Measurements from ENCODE around the gene EXOC7. TPM values are rescaled to one million over a fixed set of nuclear protein-coding genes. Genes with fewer than 3 reads are reported as not detected.
A peak's percentile ranks its signal among the peaks of the same experiment; 100 is the strongest.

The EXOC7 gene
- total RNA-seq, 5 donors from 2014 or later (not counting 1 experiment from before 2014, with no cell fraction given) = 119 to 181 (median 156) TPM

GRCh38 chr17:76138896-76139752 is 35.5 kb upstream of the EXOC7 start:
- Histone ChIP-seq H3K27me3 (replicated peaks in 1 of 2; ENCODE audit: control insufficient read depth in 2 of 2, extremely low read depth in 1 of 2, insufficient read depth in 2 of 2, low read length in 1 of 2) (peaks cover 2 to 27% of the 10 kb centered on the region in 2 experiments), H3K27ac (ENCODE audit: low read length) (no peak overlapping the region), H3K9me3 (no peaks in the 10 kb centered on the region), H3K4me1 (ENCODE audit: control insufficient read depth in 1 of 2, extremely low read depth in 1 of 2, insufficient read depth in 2 of 2, low read length in 2 of 2) (peaks cover 31 to 71% of the 10 kb centered on the region in 2 experiments), H3K36me3 (ENCODE audit: control insufficient read depth in 2 of 2, extremely low read depth in 1 of 2, insufficient read depth in 1 of 2, low read length in 1 of 2) (no peaks in the 10 kb centered on the region), H3K4me3 (ENCODE audit: control insufficient read depth in 1 of 2, extremely low read depth in 1 of 2, low read length in 1 of 2) (no peak overlapping the region)
- ChIA-PET POLR2A (interaction anchor here in 1 of 2 donors (0.6 kb wide), 1 partner anchor 575 kb away, joined by 4 read pairs; no protein-coding TSS in a partner anchor), CTCF (interaction anchor here (0.5 to 0.6 kb wide), 2 partner anchors 36 to 158 kb away, joined by 3 to 4 read pairs; no protein-coding TSS in a partner anchor)
- DNase-seq (no peak), ATAC-seq (replicated peaks in 1 of 4) (no peak)
- H3K27me3 Mint-ChIP-seq = peaks cover 0 to 7% of the 10 kb centered on the region in 2 donors
- WGBS (ENCODE audit: insufficient coverage) = 88% methylated on average over 13 of the region's 15 CpGs
- no peaks in the 10 kb centered on the region for H3K9me3 Mint-ChIP-seq
- peak overlapping the region; percentile 11 to 43 for H3K27ac Mint-ChIP-seq
- H3K36me3 Mint-ChIP-seq = no peaks in the 10 kb centered on the region
- H3K4me1 Mint-ChIP-seq = peaks cover 47 to 49% (median 48%) of the 10 kb centered on the region in 3 donors
- H3K4me3 Mint-ChIP-seq = peak overlapping the region; percentile 64 to 76 (median 64)

DNA sequence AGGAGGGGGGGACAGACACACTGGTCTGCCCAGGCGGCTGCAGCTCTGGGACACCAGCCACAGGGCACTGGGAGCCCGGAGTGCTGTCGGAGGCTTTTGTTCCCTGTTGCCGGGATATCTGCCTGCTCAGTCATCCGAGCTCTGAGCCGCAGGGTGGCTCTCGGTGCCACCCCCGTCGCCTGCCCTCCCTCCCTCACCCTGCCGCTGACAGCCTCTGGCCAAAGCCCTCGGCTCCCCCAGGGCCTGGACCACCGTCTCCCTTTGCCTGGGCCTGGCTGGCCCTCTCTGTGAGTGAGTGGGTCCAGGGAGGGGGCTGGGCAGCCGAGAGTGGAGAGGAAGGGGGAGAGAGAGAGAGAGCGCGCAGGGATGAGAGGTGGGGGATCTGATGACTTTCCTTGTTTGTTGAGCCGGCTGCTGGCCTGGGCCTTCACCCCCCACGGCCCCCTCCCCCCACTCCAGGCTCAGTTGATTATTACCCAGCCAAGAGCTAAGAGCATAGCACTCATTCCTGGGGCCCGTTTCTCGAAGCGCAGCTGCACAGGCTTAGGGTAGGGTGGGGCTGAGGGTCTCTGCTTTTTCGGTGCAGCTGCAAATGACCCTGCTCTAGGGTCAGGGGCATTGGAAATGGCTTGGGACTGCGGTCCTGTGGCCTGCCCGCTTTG is 34.8 kb upstream of the EXOC7 start:
- H3K36me3 Mint-ChIP-seq = no peaks in the 10 kb centered on the region
- H3K27ac Mint-ChIP-seq = no peak overlapping the region
- DNase-seq = no peak
- no peak for ATAC-seq (replicated peaks in 1 of 4)
- no peaks in the 10 kb centered on the region for H3K9me3 Mint-ChIP-seq
- CTCF ChIA-PET = interaction anchor here (0.5 to 0.6 kb wide), 2 partner anchors 37 to 159 kb away, joined by 3 to 4 read pairs; no protein-coding TSS in a partner anchor
- Histone ChIP-seq H3K9me3 (no peaks in the 10 kb centered on the region), H3K27ac (ENCODE audit: low read length) (no peak overlapping the region), H3K27me3 (replicated peaks in 1 of 2; ENCODE audit: control insufficient read depth in 2 of 2, extremely low read depth in 1 of 2, insufficient read depth in 2 of 2, low read length in 1 of 2) (peaks cover 2 to 27% of the 10 kb centered on the region in 2 experiments), H3K36me3 (ENCODE audit: control insufficient read depth in 2 of 2, extremely low read depth in 1 of 2, insufficient read depth in 1 of 2, low read length in 1 of 2) (no peaks in the 10 kb centered on the region), H3K4me3 (ENCODE audit: control insufficient read depth in 1 of 2, extremely low read depth in 1 of 2, low read length in 1 of 2) (no peak overlapping the region), H3K4me1 (ENCODE audit: control insufficient read depth in 1 of 2, extremely low read depth in 1 of 2, insufficient read depth in 2 of 2, low read length in 2 of 2) (peaks cover 24 to 69% of the 10 kb centered on the region in 2 experiments)
- H3K27me3 Mint-ChIP-seq = peaks cover 0 to 7% of the 10 kb centered on the region in 2 donors
- 94% methylated on average over 9 of the region's 23 CpGs for WGBS (ENCODE audit: insufficient coverage)
- POLR2A ChIA-PET = interaction anchor here in 1 of 2 donors (0.6 kb wide), 1 partner anchor 575 kb away, joined by 4 read pairs; no protein-coding TSS in a partner anchor
- H3K4me3 Mint-ChIP-seq = peak overlapping the region in 1 of 3 donors; percentile 19
- peaks cover 46 to 48% (median 47%) of the 10 kb centered on the region in 3 donors for H3K4me1 Mint-ChIP-seq

DNA sequence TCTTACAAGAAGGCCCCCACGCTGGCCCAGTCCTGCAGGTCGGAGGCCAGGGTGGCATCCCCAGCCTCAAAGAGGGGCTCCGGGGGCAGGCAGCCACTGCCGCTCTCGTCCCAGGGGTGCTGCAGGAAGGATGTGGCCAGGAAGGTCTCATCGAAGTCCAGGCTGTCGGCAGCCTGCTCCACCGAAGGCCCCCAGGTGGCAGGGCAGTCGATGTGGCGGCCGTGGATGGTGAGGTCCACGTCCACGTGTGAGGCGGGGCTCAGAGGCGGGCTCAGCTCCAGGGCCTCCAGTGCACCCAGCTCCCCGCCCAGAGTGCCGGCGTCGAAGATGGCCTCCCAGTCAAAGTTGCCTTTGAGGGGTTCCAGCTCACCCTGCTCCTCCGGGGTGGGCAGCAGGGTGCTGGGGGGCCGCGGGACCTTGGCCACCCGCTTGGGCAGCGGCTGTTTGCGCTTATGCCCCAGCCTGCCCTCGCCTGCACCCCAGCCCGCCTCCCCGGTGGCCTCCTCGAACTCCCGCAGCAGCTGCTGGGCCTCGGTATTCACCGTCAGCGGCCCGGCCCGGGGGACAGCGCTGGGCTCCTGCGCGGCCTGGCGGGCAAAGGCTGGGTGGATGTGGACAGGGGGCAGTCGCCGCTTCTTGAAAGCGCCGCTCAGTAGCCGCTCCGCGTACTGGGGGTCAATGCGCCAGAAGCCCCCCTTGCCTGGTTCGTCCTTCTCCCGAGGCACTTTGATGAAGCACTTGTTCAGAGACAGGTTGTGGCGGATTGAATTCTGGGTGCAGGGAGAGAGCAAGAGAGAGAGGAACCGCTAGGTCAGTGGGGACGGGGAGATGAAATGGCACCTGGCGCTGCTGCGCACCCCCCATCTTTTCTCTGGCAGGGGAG is 34.0 kb upstream of the EXOC7 start:
- H3K27ac Mint-ChIP-seq = no peak overlapping the region
- H3K27me3 ChIP-seq (replicated peaks in 1 of 2; ENCODE audit: control insufficient read depth in 2 of 2, extremely low read depth in 1 of 2, insufficient read depth in 2 of 2, low read length in 1 of 2) = peaks cover 2 to 27% of the 10 kb centered on the region in 2 experiments

DNA sequence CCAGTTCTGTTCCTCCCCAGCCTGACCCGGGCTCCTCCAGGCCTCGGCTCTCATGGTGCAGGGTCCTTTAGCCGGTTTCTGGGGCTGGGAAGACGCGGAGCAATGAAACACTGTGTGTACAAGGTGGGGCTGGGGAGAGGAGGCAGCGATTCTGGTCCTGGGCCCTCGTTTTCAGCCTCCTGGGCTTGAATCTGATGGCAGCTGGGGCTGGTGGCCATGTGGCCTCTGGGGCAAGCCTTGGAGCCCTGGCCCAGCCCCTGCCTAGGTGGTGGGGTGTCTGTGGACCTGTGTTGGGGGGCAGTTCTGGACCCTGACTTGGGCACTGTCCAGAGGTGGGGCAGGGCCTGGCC is 33.4 kb upstream of the EXOC7 start:
- DNase-seq = no peak
- Mint-ChIP-seq H3K27me3 (peaks cover 0 to 7% of the 10 kb centered on the region in 2 donors), H3K36me3 (no peaks in the 10 kb centered on the region), H3K4me1 (peaks cover 34 to 37% (median 34%) of the 10 kb centered on the region in 3 donors), H3K9me3 (no peaks in the 10 kb centered on the region), H3K4me3 (no peak overlapping the region), H3K27ac (no peak overlapping the region)
- Histone ChIP-seq H3K9me3 (no peaks in the 10 kb centered on the region), H3K27ac (ENCODE audit: low read length) (no peak overlapping the region), H3K4me1 (ENCODE audit: control insufficient read depth in 1 of 2, extremely low read depth in 1 of 2, insufficient read depth in 2 of 2, low read length in 2 of 2) (peaks cover 16 to 55% of the 10 kb centered on the region in 2 experiments), H3K4me3 (ENCODE audit: control insufficient read depth in 1 of 2, extremely low read depth in 1 of 2, low read length in 1 of 2) (no peak overlapping the region), H3K36me3 (ENCODE audit: control insufficient read depth in 2 of 2, extremely low read depth in 1 of 2, insufficient read depth in 1 of 2, low read length in 1 of 2) (no peaks in the 10 kb centered on the region), H3K27me3 (replicated peaks in 1 of 2; ENCODE audit: control insufficient read depth in 2 of 2, extremely low read depth in 1 of 2, insufficient read depth in 2 of 2, low read length in 1 of 2) (peaks cover 2 to 27% of the 10 kb centered on the region in 2 experiments)
- ATAC-seq (replicated peaks in 1 of 4) = no peak
- POLR2A ChIA-PET = no interaction called here
- 91% methylated on average over 7 of the region's 7 CpGs for WGBS (ENCODE audit: insufficient coverage)
- CTCF ChIA-PET = no interaction called here

More for the DNA sequence above, 34.0 kb upstream of the EXOC7 start:
- Histone ChIP-seq H3K36me3 (ENCODE audit: control insufficient read depth in 2 of 2, extremely low read depth in 1 of 2, insufficient read depth in 1 of 2, low read length in 1 of 2) (no peaks in the 10 kb centered on the region), H3K9me3 (no peaks in the 10 kb centered on the region), H3K4me1 (ENCODE audit: control insufficient read depth in 1 of 2, extremely low read depth in 1 of 2, insufficient read depth in 2 of 2, low read length in 2 of 2) (peaks cover 16 to 61% of the 10 kb centered on the region in 2 experiments), H3K4me3 (ENCODE audit: control insufficient read depth in 1 of 2, extremely low read depth in 1 of 2, low read length in 1 of 2) (no peak overlapping the region), H3K27ac (ENCODE audit: low read length) (no peak overlapping the region)
- H3K4me1 Mint-ChIP-seq = peaks cover 40 to 43% (median 40%) of the 10 kb centered on the region in 3 donors
- H3K4me3 Mint-ChIP-seq = no peak overlapping the region
- peaks cover 0 to 7% of the 10 kb centered on the region in 2 donors for H3K27me3 Mint-ChIP-seq
- no peaks in the 10 kb centered on the region for H3K36me3 Mint-ChIP-seq
- ATAC-seq (replicated peaks in 1 of 4) (no peak), DNase-seq (no peak)
- 87% methylated on average over 48 of the region's 54 CpGs for WGBS (ENCODE audit: insufficient coverage)
- no peaks in the 10 kb centered on the region for H3K9me3 Mint-ChIP-seq
- POLR2A ChIA-PET = no interaction called here
- CTCF ChIA-PET = no interaction called here

DNA sequence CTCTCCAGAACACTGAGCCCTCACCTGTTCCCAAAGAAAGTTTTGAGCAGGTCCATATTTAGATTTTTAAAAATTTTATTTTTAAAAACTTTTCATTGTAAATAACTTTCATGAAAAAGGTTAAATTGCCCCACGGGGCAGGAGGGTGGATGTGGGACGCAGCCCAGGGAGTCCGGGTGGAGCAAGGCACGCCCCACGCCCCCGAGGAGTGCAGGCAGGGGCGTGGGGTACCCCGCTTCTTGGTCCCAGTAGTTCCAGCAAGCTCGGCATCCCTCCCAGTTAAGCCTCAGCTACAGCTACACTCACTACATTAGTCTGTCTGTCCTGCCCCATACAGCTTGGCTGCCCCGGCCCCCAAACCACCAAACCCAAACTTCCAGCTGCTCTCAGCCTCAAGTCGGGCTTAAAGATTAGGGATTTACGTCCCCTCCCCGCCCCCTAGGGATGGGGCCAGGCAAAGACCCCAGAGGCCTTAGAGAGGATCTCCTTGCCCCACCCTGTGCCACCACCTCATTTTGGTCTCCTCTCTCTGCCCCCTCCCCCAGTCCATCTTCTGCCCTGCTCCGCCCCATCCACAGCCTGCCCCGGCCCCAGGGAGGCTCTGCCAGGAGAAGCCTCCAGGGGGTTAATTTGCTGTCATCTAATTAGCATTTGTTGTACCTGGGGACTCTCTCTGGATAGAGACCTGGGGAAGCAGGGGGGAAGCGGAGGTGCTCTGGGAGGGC is 32.9 kb upstream of the EXOC7 start:
- 83% methylated on average over 7 of the region's 16 CpGs for WGBS (ENCODE audit: insufficient coverage)
- H3K36me3 ChIP-seq (ENCODE audit: control insufficient read depth in 2 of 2, extremely low read depth in 1 of 2, insufficient read depth in 1 of 2, low read length in 1 of 2) = no peaks in the 10 kb centered on the region
- no peak for DNase-seq
- H3K9me3 ChIP-seq = no peaks in the 10 kb centered on the region
- Mint-ChIP-seq H3K27ac (no peak overlapping the region), H3K9me3 (no peaks in the 10 kb centered on the region), H3K4me1 (peaks cover 29 to 34% (median 29%) of the 10 kb centered on the region in 3 donors), H3K4me3 (no peak overlapping the region), H3K27me3 (peaks cover 0 to 7% of the 10 kb centered on the region in 2 donors), H3K36me3 (no peaks in the 10 kb centered on the region)
- peaks cover 11 to 49% of the 10 kb centered on the region in 2 experiments for H3K4me1 ChIP-seq (ENCODE audit: control insufficient read depth in 1 of 2, extremely low read depth in 1 of 2, insufficient read depth in 2 of 2, low read length in 2 of 2)
- CTCF ChIA-PET = no interaction called here
- H3K4me3 ChIP-seq (ENCODE audit: control insufficient read depth in 1 of 2, extremely low read depth in 1 of 2, low read length in 1 of 2) = no peak overlapping the region
- no peak overlapping the region for H3K27ac ChIP-seq (ENCODE audit: low read length)
- POLR2A ChIA-PET = no interaction called here
- peaks cover 2 to 26% of the 10 kb centered on the region in 2 experiments for H3K27me3 ChIP-seq (replicated peaks in 1 of 2; ENCODE audit: control insufficient read depth in 2 of 2, extremely low read depth in 1 of 2, insufficient read depth in 2 of 2, low read length in 1 of 2)
- ATAC-seq (replicated peaks in 1 of 4) = no peak

Measured in T-cell (primary cell).